ENCODE measurements around the gene CNTN4. TPM values are rescaled to one million over a fixed set of nuclear protein-coding genes. Genes with fewer than 3 reads are reported as not detected.

CNTN4 gene
- total RNA-seq, 6 donors from 2014 or later, result 1.0 to 13.5 (median 6.3) TPM

DNA sequence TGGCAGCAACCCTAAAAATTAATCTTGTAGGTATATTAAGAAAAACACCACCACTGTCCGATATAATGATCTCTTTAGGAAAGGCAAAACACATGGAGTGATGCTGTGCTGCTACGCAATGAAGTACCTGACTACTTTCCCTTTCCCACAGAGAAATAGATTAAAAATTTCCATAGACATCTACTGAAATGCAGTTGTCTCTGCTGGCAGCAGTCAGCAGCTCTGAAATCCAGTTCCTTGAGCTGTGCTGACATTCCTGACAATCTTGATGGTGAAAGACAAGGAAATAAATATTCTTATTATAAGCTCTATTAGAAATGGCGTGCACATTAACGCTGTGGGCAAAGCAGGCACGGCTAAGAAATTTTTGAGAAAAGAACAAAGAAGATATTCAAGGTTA, 723.9 kb downstream of the CNTN4 start:
- DNase-seq (no peak), ATAC-seq (ENCODE audit: low FRiP score in 2 of 2) (no peak)
- H3K4me3 ChIP-seq, result no peak overlapping the region
- H3K27ac ChIP-seq, result no peak overlapping the region
- H3K9me3 ChIP-seq, result no peaks in the 10 kb centered on the region
- H3K36me3 ChIP-seq, result no peaks in the 10 kb centered on the region
- H3K4me1 ChIP-seq, result no peaks in the 10 kb centered on the region
- no peak for TF ChIP-seq EP300 (IDR thresholded peaks at IDR 0.05)
- TF ChIP-seq POLR2A (IDR thresholded peaks at IDR 0.05), result no peak
- no peak for TF ChIP-seq POLR2AphosphoS5 (IDR thresholded peaks at IDR 0.05)
- TF ChIP-seq CTCF (IDR thresholded peaks at IDR 0.05), result no peak
- no peaks in the 10 kb centered on the region for H3K27me3 ChIP-seq
- WGBS, 2 donors, result 92% methylated on average over 5 of the region's 5 CpGs

- no peaks in the 10 kb centered on the region for H3K27me3 ChIP-seq
- DNase-seq (no peak), ATAC-seq (ENCODE audit: low FRiP score in 2 of 2) (no peak)
- TF ChIP-seq EP300 (IDR thresholded peaks at IDR 0.05) (no peak), CTCF (IDR thresholded peaks at IDR 0.05) (no peak), POLR2A (IDR thresholded peaks at IDR 0.05) (no peak), POLR2AphosphoS5 (IDR thresholded peaks at IDR 0.05) (no peak)
- no peaks in the 10 kb centered on the region for H3K9me3 ChIP-seq
- H3K27ac ChIP-seq, result no peak overlapping the region
- no peak overlapping the region for H3K4me3 ChIP-seq
- no peaks in the 10 kb centered on the region for H3K36me3 ChIP-seq
- 67 to 74% methylated on average over 5 of the region's 5 CpGs for WGBS, 2 donors
- no peaks in the 10 kb centered on the region for H3K4me1 ChIP-seq
These were observed 724.4 kb downstream of the CNTN4 start for GRCh38 chr3:2823031-2823430.

DNA sequence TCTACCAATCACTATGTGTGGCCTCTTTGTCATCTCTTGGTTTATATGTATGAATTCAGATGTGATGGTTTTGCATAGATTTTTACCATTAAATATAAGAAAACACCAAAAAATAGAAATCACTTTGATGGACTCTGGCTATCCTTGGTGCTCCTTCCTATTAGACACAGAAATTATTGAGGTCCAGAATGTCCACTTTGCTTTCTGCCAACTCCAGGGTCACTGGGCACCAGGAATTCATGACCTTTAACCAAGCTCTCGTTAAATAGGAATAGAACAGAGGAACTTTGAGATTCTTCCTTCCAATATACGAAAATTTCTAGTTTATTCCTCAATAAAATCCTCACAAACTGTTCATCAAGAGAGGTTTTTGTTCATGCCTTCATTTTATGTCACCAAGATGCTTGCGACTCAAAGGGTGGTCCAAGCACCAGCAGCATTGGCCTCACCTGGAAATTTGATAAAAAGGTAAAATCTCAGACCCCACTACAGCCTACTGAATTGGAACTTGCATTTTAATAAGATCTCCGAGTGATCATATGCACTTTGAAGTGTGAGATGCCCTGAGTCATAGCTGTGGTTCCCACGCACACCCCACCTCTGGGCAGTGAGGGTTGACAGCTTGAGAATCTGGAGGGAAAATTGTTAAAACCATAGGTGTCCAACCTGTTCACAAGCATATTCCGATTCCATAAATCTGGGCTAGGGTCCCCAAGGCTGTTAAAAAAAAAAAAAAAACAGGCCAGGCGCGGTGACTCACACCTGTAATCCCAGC, 725.0 kb downstream of the CNTN4 start:
- TF ChIP-seq EP300 (IDR thresholded peaks at IDR 0.05), result no peak
- TF ChIP-seq POLR2AphosphoS5 (IDR thresholded peaks at IDR 0.05), result no peak
- no peak for TF ChIP-seq CTCF (IDR thresholded peaks at IDR 0.05)
- H3K27ac ChIP-seq, result no peak overlapping the region
- no peaks in the 10 kb centered on the region for H3K36me3 ChIP-seq
- H3K4me1 ChIP-seq, result no peaks in the 10 kb centered on the region
- H3K4me3 ChIP-seq, result no peak overlapping the region
- ATAC-seq (ENCODE audit: low FRiP score in 2 of 2) (no peak), DNase-seq (no peak)
- H3K9me3 ChIP-seq, result no peaks in the 10 kb centered on the region
- H3K27me3 ChIP-seq, result no peaks in the 10 kb centered on the region
- WGBS, 2 donors, result 82 to 87% methylated on average over 8 of the region's 8 CpGs

GRCh38 chr3:2826036-2826435, 727.4 kb downstream of the CNTN4 start:
- Histone ChIP-seq H3K27me3 (no peaks in the 10 kb centered on the region), H3K36me3 (no peaks in the 10 kb centered on the region), H3K4me3 (no peak overlapping the region), H3K27ac (no peak overlapping the region), H3K9me3 (no peaks in the 10 kb centered on the region), H3K4me1 (no peaks in the 10 kb centered on the region)
- no peak for ATAC-seq (ENCODE audit: low FRiP score in 2 of 2)
- TF ChIP-seq POLR2A (IDR thresholded peaks at IDR 0.05) (no peak), EP300 (IDR thresholded peaks at IDR 0.05) (no peak), POLR2AphosphoS5 (IDR thresholded peaks at IDR 0.05) (no peak), CTCF (IDR thresholded peaks at IDR 0.05) (no peak)
- DNase-seq, result no peak
- 79 to 80% methylated on average over 4 of the region's 4 CpGs for WGBS, 2 donors

GRCh38 chr3:2826453-2826852, 727.8 kb downstream of the CNTN4 start:
- no peak for DNase-seq
- ATAC-seq (ENCODE audit: low FRiP score in 2 of 2), result no peak
- 73 to 75% methylated on average over 3 of the region's 3 CpGs for WGBS, 2 donors
- H3K9me3 ChIP-seq, result no peaks in the 10 kb centered on the region
- H3K4me3 ChIP-seq, result no peak overlapping the region
- no peaks in the 10 kb centered on the region for H3K27me3 ChIP-seq
- H3K4me1 ChIP-seq, result no peaks in the 10 kb centered on the region
- H3K36me3 ChIP-seq, result no peaks in the 10 kb centered on the region
- no peak overlapping the region for H3K27ac ChIP-seq
- TF ChIP-seq POLR2AphosphoS5 (IDR thresholded peaks at IDR 0.05) (no peak), EP300 (IDR thresholded peaks at IDR 0.05) (no peak), CTCF (IDR thresholded peaks at IDR 0.05) (no peak), POLR2A (IDR thresholded peaks at IDR 0.05) (no peak)

Data from upper lobe of left lung (tissue), 6 donors.